Calu3 (cell line): ENCODE results near the gene KCTD6. TPM values are rescaled to one million over a fixed set of nuclear protein-coding genes. Genes with fewer than 3 reads are reported as not detected.

Experiments
- BruUV-seq: library from RNA; stranded (reverse); fragments of 400-500 nt; replicated peaks from 2 replicates; lab custom pipeline; 2021; lab: Mats Ljungman, UMichigan
- CTCF ChIA-PET: fragments of 300-600 bp; sonication (Branson Sonifier 250); formaldehyde crosslinking; loops from one replicate; lab custom pipeline; 2022; ENCODE audit warnings: antibody characterized with exemption; lab: Charles Lee
- DNase-seq: peaks from one replicate; pipeline ENCODE4 v3.0.0; 2022
- H3K27ac Mint-ChIP-seq: one replicate; pipeline ENCODE4 v1.8.0; 2022; ENCODE audit warnings: mixed read lengths; ENCODE audit not compliant: unreplicated experiment
- H3K27me3 Mint-ChIP-seq: one replicate; pipeline ENCODE4 v1.8.0; 2022; ENCODE audit warnings: mixed read lengths; ENCODE audit not compliant: unreplicated experiment
- H3K36me3 Mint-ChIP-seq: one replicate; pipeline ENCODE4 v1.8.0; 2022; ENCODE audit warnings: mild to moderate bottlenecking, moderate library complexity, mixed read lengths; ENCODE audit not compliant: insufficient read depth, unreplicated experiment
- H3K4me1 Mint-ChIP-seq: one replicate; pipeline ENCODE4 v1.8.0; 2022; ENCODE audit warnings: mild to moderate bottlenecking, low read depth, mixed read lengths; ENCODE audit not compliant: unreplicated experiment
- H3K4me3 Mint-ChIP-seq: one replicate; pipeline ENCODE4 v1.8.0; 2022; ENCODE audit warnings: mild to moderate bottlenecking, low read depth, moderate library complexity, mixed read lengths; ENCODE audit not compliant: unreplicated experiment
- H3K9me3 Mint-ChIP-seq: one replicate; pipeline ENCODE4 v1.8.0; 2022; ENCODE audit warnings: low read depth, mixed read lengths; ENCODE audit not compliant: unreplicated experiment
- intact Hi-C: fragments of 100-400 bp; cut with micrococcal nuclease; formaldehyde crosslinking; loops from one replicate; pipeline ENCODE4 v1.10.0; 2022; ENCODE audit not compliant: unreplicated experiment
- total RNA-seq: library from RNA; stranded (reverse); gene quantifications from 2 replicates; pipeline ENCODE4 v1.2.3, GENCODE V29; 2022
- TF ChIP-seq, protein P1 (sequence below): fragments of 200-600 bp; IDR thresholded peaks from one replicate; pipeline ENCODE4 v1.8.0; 2022; ENCODE audit warnings: antibody characterized with exemption; ENCODE audit not compliant: unreplicated experiment

KCTD6 gene
- total RNA-seq, 1 experiment from 2014 or later, result 11.4 TPM

DNA sequence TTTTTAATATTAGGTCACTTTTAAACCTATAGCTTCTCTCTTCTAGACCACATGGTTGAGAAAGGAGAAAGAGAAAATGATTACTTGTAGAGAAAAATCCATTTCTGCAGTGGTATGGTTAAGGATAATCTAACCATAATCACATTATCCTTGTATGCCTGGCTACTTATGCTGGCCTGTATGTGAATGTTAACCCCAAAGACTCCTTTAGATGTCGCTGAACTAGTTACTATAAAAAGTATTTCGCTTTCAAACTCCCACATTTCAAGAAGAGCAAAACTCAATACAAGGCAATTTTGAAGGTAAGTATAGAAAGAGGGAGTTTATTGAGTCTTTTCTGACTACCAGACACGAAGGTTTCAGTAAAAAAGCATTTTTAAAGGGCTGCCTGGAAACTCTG is 2.2 kb downstream of the KCTD6 start:
- intact Hi-C loops, result no loop called here
- TF ChIP-seq, protein P1, sequence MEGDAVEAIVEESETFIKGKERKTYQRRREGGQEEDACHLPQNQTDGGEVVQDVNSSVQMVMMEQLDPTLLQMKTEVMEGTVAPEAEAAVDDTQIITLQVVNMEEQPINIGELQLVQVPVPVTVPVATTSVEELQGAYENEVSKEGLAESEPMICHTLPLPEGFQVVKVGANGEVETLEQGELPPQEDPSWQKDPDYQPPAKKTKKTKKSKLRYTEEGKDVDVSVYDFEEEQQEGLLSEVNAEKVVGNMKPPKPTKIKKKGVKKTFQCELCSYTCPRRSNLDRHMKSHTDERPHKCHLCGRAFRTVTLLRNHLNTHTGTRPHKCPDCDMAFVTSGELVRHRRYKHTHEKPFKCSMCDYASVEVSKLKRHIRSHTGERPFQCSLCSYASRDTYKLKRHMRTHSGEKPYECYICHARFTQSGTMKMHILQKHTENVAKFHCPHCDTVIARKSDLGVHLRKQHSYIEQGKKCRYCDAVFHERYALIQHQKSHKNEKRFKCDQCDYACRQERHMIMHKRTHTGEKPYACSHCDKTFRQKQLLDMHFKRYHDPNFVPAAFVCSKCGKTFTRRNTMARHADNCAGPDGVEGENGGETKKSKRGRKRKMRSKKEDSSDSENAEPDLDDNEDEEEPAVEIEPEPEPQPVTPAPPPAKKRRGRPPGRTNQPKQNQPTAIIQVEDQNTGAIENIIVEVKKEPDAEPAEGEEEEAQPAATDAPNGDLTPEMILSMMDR, result no peak

DNA sequence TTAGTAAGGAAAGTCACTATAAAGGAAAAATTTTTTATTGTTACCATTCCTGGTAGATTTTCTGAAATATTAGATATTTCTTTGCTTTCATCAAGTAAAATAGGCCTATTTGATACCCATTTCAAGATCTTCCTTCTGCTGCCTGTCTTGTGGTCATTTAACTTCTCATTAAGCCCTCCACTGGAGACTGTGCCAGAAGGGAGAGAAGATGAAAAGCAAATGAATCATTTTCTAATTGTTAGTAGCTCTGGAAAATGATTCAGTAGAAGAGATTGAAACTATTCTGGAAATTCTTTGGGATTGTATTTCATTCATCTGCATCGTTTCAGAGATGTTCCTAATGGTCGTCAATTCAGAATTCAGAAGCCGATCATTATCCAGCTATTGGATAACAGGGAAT is 3.2 kb downstream of the KCTD6 start:
- no peaks in the 10 kb centered on the region for H3K27me3 Mint-ChIP-seq
- no peak overlapping the region for H3K27ac Mint-ChIP-seq
- TF ChIP-seq, protein P1, result no peak
- intact Hi-C loops, result no loop called here
- H3K4me1 Mint-ChIP-seq, result peaks cover 28% of the 10 kb centered on the region
- no TSS peak for BruUV-seq
- no peak overlapping the region for H3K4me3 Mint-ChIP-seq
- no peaks in the 10 kb centered on the region for H3K9me3 Mint-ChIP-seq
- peaks cover 12% of the 10 kb centered on the region for H3K36me3 Mint-ChIP-seq
- CTCF ChIA-PET, result no interaction called here
- no peak for DNase-seq

More for the DNA sequence above, 2.2 kb downstream of the KCTD6 start:
- no peak for DNase-seq
- CTCF ChIA-PET, result no interaction called here
- Mint-ChIP-seq H3K36me3 (peaks cover 8% of the 10 kb centered on the region), H3K27me3 (no peaks in the 10 kb centered on the region), H3K9me3 (no peaks in the 10 kb centered on the region), H3K4me1 (peaks cover 28% of the 10 kb centered on the region), H3K4me3 (peak overlapping the region; percentile 81), H3K27ac (no peak overlapping the region)
- BruUV-seq, result no TSS peak

DNA sequence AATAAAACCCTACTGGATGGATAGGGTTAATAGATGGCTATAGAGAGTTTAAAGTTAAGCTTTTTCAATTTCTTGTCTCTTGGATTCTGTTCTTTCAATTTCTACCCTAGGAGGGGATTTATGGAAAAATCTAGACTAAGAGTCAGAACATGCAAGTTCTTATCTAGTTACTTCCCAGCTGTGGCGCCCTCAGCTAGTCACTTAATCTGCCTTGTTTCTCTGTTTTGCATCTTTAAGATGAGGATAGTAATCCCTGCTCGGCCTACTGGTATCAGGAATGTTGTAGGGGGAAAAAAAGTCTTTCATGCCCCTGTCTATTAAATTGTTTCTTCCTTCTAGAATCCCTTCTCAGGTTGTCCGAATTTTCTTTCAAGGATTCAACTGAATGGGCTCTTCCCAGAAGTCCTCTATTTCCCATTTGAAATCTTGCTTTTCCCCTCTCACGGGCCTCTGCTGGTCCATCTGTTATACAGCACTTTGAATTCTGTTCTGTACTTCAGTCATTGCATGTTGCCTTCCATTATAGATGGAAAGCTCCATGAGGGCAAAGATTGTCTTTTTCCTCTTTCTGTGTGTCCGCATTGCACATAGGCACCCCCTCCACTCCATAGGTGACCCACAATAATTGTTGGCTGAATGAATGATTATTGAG is 4.4 kb downstream of the KCTD6 start:
- H3K27ac Mint-ChIP-seq, result no peak overlapping the region
- no peaks in the 10 kb centered on the region for H3K27me3 Mint-ChIP-seq
- TF ChIP-seq, protein P1, result no peak
- CTCF ChIA-PET, result interaction anchor here (0.5 kb wide), 1 partner anchor 333 kb away, joined by 4 read pairs; no protein-coding TSS in a partner anchor
- BruUV-seq, result no TSS peak
- H3K4me1 Mint-ChIP-seq, result peaks cover 21% of the 10 kb centered on the region
- no peak for DNase-seq
- H3K4me3 Mint-ChIP-seq, result no peak overlapping the region
- intact Hi-C loops, result no loop called here
- peaks cover 12% of the 10 kb centered on the region for H3K36me3 Mint-ChIP-seq
- no peaks in the 10 kb centered on the region for H3K9me3 Mint-ChIP-seq

- peaks cover 12% of the 10 kb centered on the region for H3K36me3 Mint-ChIP-seq
- TF ChIP-seq, protein P1, result no peak
- no peaks in the 10 kb centered on the region for H3K27me3 Mint-ChIP-seq
- no peak for DNase-seq
- CTCF ChIA-PET, result no interaction called here
- H3K4me3 Mint-ChIP-seq, result no peak overlapping the region
- intact Hi-C loops, result no loop called here
- H3K27ac Mint-ChIP-seq, result no peak overlapping the region
- H3K4me1 Mint-ChIP-seq, result peaks cover 17% of the 10 kb centered on the region
- no peaks in the 10 kb centered on the region for H3K9me3 Mint-ChIP-seq
- BruUV-seq, result no TSS peak
Observed at GRCh38 chr3:58497097-58497496, 5.2 kb downstream of the KCTD6 start.
